ENCODE results near the gene GNG4. TPM values are rescaled to one million over a fixed set of nuclear protein-coding genes. Genes with fewer than 3 reads are reported as not detected.

The GNG4 gene
- total RNA-seq, 3 donors from 2014 or later: 0.15 to 2.9 TPM; not detected in 1

DNA sequence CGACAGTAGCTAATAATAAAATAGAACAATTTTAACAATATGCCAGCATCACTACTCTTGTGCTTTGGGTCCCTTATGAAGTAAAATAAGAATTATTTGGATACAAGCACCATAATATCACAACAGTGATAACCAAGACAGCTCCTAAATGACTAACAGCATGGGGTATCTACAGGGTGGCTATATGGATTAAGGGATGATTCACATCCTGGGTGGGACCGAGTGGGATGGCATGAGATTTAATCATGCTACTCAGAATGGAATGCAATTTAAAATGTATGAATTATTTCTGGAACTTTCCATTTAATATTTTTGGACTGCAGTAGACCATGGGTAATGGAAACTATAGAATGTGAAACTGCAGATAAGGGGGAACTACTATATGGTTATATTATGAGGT, 117.2 kb downstream of the GNG4 start:
- intact Hi-C loops (cut with DNase I; ENCODE audit: low total_unique reads): no loop called here
- H3K27ac ChIP-seq: no peak overlapping the region
- H3K4me3 ChIP-seq: no peak overlapping the region
- no peaks in the 10 kb centered on the region for H3K36me3 ChIP-seq
- H3K27me3 ChIP-seq: no peaks in the 10 kb centered on the region
- no peaks in the 10 kb centered on the region for H3K9me3 ChIP-seq
- TF ChIP-seq, protein P1, sequence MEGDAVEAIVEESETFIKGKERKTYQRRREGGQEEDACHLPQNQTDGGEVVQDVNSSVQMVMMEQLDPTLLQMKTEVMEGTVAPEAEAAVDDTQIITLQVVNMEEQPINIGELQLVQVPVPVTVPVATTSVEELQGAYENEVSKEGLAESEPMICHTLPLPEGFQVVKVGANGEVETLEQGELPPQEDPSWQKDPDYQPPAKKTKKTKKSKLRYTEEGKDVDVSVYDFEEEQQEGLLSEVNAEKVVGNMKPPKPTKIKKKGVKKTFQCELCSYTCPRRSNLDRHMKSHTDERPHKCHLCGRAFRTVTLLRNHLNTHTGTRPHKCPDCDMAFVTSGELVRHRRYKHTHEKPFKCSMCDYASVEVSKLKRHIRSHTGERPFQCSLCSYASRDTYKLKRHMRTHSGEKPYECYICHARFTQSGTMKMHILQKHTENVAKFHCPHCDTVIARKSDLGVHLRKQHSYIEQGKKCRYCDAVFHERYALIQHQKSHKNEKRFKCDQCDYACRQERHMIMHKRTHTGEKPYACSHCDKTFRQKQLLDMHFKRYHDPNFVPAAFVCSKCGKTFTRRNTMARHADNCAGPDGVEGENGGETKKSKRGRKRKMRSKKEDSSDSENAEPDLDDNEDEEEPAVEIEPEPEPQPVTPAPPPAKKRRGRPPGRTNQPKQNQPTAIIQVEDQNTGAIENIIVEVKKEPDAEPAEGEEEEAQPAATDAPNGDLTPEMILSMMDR (IDR thresholded peaks at IDR 0.05): no peak
- TF ChIP-seq POLR2A (IDR thresholded peaks at IDR 0.05): no peak
- no peak for TF ChIP-seq POLR2AphosphoS5 (IDR thresholded peaks at IDR 0.05)
- no peak for DNase-seq (ENCODE audit: low spot score in 2 of 2)
- H3K4me1 ChIP-seq: no peaks in the 10 kb centered on the region

DNA sequence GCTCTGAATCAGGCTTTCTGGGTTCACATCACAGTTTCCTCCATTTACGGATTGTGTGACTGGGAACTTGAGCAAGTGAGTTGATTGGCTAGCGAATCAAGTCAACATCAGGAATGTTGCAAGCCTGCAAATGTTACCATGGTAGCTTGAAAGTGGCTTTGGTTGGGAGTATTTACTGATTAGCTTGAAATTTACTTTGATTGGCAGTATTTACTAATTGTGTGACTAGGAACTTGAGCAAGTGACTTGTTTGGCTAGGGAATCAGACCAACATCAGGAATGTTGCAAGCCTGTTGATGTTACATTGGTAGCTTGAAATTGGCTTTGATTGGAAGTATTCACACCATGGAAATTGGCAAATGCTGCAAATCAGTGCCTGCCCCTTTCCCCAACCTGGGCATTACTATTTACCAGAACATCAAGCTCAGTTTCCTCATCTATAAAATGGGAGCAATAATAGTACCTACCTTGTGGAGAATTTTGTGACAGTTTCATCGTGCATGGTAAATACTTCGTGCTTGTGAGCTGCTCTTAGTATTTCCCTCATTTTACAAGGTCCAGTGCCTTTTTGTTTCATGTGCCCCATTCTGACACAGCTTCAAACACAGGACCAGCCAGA, 122.3 kb downstream of the GNG4 start:
- no peaks in the 10 kb centered on the region for H3K4me1 ChIP-seq
- TF ChIP-seq POLR2A (IDR thresholded peaks at IDR 0.05): no peak
- no peak for TF ChIP-seq POLR2AphosphoS5 (IDR thresholded peaks at IDR 0.05)
- TF ChIP-seq, protein P1 (IDR thresholded peaks at IDR 0.05): no peak
- H3K4me3 ChIP-seq: no peak overlapping the region
- H3K27me3 ChIP-seq: no peaks in the 10 kb centered on the region
- no peaks in the 10 kb centered on the region for H3K36me3 ChIP-seq
- H3K27ac ChIP-seq: no peak overlapping the region
- intact Hi-C loops (cut with DNase I; ENCODE audit: low total_unique reads): no loop called here
- DNase-seq (ENCODE audit: low spot score in 2 of 2): no peak
- no peaks in the 10 kb centered on the region for H3K9me3 ChIP-seq

DNA sequence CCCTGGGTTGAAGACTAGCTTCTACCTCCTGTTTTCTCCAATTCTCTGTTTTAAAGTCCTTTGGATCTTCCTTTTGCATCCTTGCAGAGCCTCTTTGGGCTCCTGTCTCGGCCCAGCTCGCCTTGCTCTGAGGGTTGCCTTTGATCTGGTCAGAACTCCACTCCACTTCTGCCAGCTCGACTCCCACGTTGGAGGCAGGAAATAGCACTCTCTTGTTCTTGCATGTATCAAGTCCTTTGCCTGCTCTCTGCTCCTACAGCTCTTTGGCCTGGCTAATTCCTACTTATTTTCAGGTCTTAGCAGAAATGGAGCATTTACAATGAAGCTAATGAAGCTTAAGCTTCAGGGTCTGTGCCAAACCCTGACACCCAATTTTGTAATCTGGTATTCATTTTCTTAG, 124.3 kb downstream of the GNG4 start:
- Histone ChIP-seq H3K4me1 (no peaks in the 10 kb centered on the region), H3K9me3 (no peaks in the 10 kb centered on the region), H3K36me3 (no peaks in the 10 kb centered on the region), H3K4me3 (no peak overlapping the region), H3K27ac (no peak overlapping the region), H3K27me3 (no peaks in the 10 kb centered on the region)
- TF ChIP-seq, protein P1 (IDR thresholded peaks at IDR 0.05): no peak
- TF ChIP-seq POLR2A (IDR thresholded peaks at IDR 0.05): no peak
- peak in 1 of 2 donors; percentile 19 for DNase-seq (ENCODE audit: low spot score in 2 of 2)
- intact Hi-C loops (cut with DNase I; ENCODE audit: low total_unique reads): no loop called here

DNA sequence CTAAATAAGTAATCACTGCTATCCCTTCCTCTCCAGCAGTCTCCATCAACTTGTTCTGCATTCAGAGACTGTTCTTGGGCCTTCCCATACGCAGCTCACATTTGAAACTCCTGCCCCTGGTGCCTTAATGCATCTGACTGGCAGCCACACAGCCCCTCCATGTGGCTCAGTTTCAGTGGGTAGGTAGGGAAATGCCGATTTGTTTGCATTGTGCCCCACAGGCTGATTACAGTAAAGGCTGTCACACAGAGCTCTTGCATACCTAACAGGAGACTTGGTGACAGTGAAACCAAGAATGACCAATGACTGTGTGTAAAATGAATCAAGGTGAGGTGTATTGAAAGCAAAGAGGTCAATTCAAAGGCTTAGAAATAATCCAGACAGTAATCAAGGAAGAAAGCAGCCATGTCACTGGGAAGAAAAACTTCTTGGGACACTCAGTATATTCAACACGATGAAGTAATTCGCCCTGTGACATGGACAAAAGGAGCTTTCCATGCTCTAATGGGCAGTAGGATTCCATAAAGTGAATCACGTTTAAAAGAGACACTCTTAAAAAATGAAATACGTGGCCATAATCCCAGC, 132.6 kb downstream of the GNG4 start:
- no peaks in the 10 kb centered on the region for H3K36me3 ChIP-seq
- intact Hi-C loops (cut with DNase I; ENCODE audit: low total_unique reads): no loop called here
- DNase-seq (ENCODE audit: low spot score in 2 of 2): no peak
- no peaks in the 10 kb centered on the region for H3K27me3 ChIP-seq
- H3K4me3 ChIP-seq: no peak overlapping the region
- H3K27ac ChIP-seq: no peak overlapping the region
- TF ChIP-seq POLR2AphosphoS5 (IDR thresholded peaks at IDR 0.05) (no peak), POLR2A (IDR thresholded peaks at IDR 0.05) (no peak)
- TF ChIP-seq, protein P1 (IDR thresholded peaks at IDR 0.05): no peak
- H3K9me3 ChIP-seq: no peaks in the 10 kb centered on the region
- H3K4me1 ChIP-seq: no peaks in the 10 kb centered on the region

DNA sequence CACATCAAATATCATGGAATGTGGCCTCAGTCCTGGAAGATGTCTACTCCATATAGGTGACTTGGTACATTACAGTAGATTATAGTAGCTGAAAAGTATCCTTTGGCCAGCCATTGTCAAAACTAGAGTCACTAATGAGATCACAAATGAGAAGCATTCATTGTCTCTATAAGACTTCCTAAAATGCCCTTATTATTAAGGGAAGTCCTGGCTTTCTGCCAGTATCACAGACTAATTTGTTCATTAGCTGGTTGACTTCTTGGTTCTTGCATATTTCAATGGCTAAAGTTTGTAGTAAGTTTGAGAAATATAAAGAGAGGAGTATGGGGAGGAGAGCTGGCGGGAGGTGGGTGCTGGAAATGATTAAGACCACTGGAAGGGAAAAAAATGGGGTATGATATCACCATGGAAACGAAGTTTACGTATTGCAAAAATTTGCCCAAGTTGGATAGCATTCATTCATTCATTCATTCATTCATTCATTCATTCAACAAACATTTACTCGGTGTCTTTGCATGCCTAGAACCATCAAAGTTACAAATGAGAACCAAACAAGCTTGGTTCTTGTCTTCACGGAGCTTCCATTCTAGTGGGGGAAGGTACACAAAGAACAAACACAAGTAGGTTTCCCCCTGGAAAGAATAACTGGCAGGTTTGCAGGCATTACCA, 133.6 kb downstream of the GNG4 start:
- DNase-seq (ENCODE audit: low spot score in 2 of 2): no peak
- Histone ChIP-seq H3K27ac (no peak overlapping the region), H3K27me3 (no peaks in the 10 kb centered on the region), H3K4me1 (no peaks in the 10 kb centered on the region), H3K36me3 (no peaks in the 10 kb centered on the region), H3K4me3 (no peak overlapping the region), H3K9me3 (no peaks in the 10 kb centered on the region)
- intact Hi-C loops (cut with DNase I; ENCODE audit: low total_unique reads): no loop called here
- TF ChIP-seq, protein P1 (IDR thresholded peaks at IDR 0.05): no peak
- no peak for TF ChIP-seq POLR2A (IDR thresholded peaks at IDR 0.05)
- no peak for TF ChIP-seq POLR2AphosphoS5 (IDR thresholded peaks at IDR 0.05)

Data from breast epithelium (tissue), 4 donors.